HCT116 (cell line): ENCODE data around the gene CHTF8. TPM values are rescaled to one million over a fixed set of nuclear protein-coding genes. Genes with fewer than 3 reads are reported as not detected.
A peak's percentile ranks its signal among the peaks of the same experiment; 100 is the strongest.

Experiments
- ATAC-seq: fragments of 200-7000 bp; cut with Tn5 transposase; 2 replicates; pipeline ENCODE4 v1.9.1; 2020; ENCODE audit warnings: mild to moderate bottlenecking, moderate library complexity
- BruUV-seq: library from RNA; stranded (reverse); fragments of 400-500 nt; replicated peaks from 2 replicates; lab custom pipeline; 2021; lab: Mats Ljungman, UMichigan
- CTCF ChIA-PET: fragments of 300-600 bp; sonication (Branson Sonifier 250); formaldehyde crosslinking; loops from one replicate; lab custom pipeline; 2021; ENCODE audit warnings: antibody characterized with exemption; lab: Charles Lee
- POLR2A ChIA-PET: fragments of 300-600, 350-600 bp; sonication (Branson Sonifier 250); formaldehyde crosslinking; loops from one replicate; lab custom pipeline; 2021; ENCODE audit warnings: antibody characterized with exemption; lab: Charles Lee
- RAD21 ChIA-PET, 2 experiments: fragments of 300-600 bp; sonication (Branson Sonifier 250); formaldehyde crosslinking; loops; one replicate each; lab custom pipeline; 2023; ENCODE audit warnings: low total read pairs in 2 of 2; ENCODE audit not compliant: uncharacterized antibody in 2 of 2, unreplicated experiment in 2 of 2, low non-redundant PET in 1 of 2; lab: Charles Lee
- DNase-seq: peaks from one replicate; pipeline ENCODE4 v3.0.0-alpha.2; 2010; ENCODE audit warnings: low read depth, low spot score
- H2AFZ ChIP-seq: fragments of 200-600 bp; shearing (Covaris generic), sonication (generic); 2 replicates; pipeline ENCODE4 v1.6.1; 2017; ENCODE audit warnings: low read depth, mixed run types, mixed read lengths, antibody characterized with exemption, low read length; ENCODE audit not compliant: poor library complexity, severe bottlenecking
- H3K27ac ChIP-seq: 2 replicates; pipeline ENCODE4 v1.5.1; 2012; ENCODE audit warnings: low read depth, low read length
- H3K27me3 ChIP-seq: fragments of 200-600 bp; sonication (generic); 2 replicates; pipeline ENCODE4 v1.6.1; 2016; ENCODE audit warnings: mixed run types, low read length, mixed read lengths; ENCODE audit not compliant: insufficient read depth
- H3K36me3 ChIP-seq, 2 experiments: fragments of 200-500 bp in 1 of 2; fragments of 200-600 bp in 1 of 2; sonication (Bioruptor generic) in 1 of 2; sonication (generic) in 1 of 2; 2 replicates each; pipeline versions ENCODE4 v1.5.1 to v1.6.1; 2014 to 2016; ENCODE audit warnings: low read length in 2 of 2, inconsistent platforms in 1 of 2, mixed read lengths in 1 of 2, mixed run types in 1 of 2; ENCODE audit not compliant: insufficient read depth in 2 of 2, control insufficient read depth in 1 of 2
- H3K4me1 ChIP-seq, 2 experiments: fragments of 200-600 bp in 1 of 2; sonication (generic) in 1 of 2; 2 replicates each; pipeline versions ENCODE4 v1.5.1 to v1.6.1; 2012 to 2017; ENCODE audit warnings: low read length in 2 of 2, inconsistent platforms in 1 of 2, mild to moderate bottlenecking in 1 of 2, mixed read lengths in 1 of 2, mixed run types in 1 of 2, moderate library complexity in 1 of 2; ENCODE audit not compliant: insufficient read depth in 2 of 2, control insufficient read depth in 1 of 2
- H3K4me2 ChIP-seq: fragments of 200-600 bp; sonication (generic); 2 replicates; pipeline ENCODE4 v1.6.1; 2017; ENCODE audit warnings: mixed run types, low read length, mixed read lengths
- H3K4me3 ChIP-seq, 2 experiments: fragments of 200-600 bp in 1 of 2; sonication (generic) in 1 of 2; replicated peaks in 1 of 2; 2 replicates each; pipeline ENCODE4 v1.5.1; 2011 to 2016; ENCODE audit warnings: low read length in 2 of 2, control low read depth in 1 of 2, low read depth in 1 of 2, mild to moderate bottlenecking in 1 of 2, mixed read lengths in 1 of 2, mixed run types in 1 of 2
- H3K79me2 ChIP-seq: fragments of 200-600 bp; sonication (generic); 2 replicates; pipeline ENCODE4 v1.6.1; 2017; ENCODE audit warnings: mild to moderate bottlenecking, mixed run types, low read length, moderate library complexity, mixed read lengths; ENCODE audit not compliant: insufficient read depth
- H3K9ac ChIP-seq: fragments of 200-600 bp; sonication (generic); 2 replicates; pipeline ENCODE4 v1.6.1; 2016; ENCODE audit warnings: low read length, mixed read lengths
- H3K9me2 ChIP-seq: fragments of 200-600 bp; sonication (generic), shearing (Covaris generic); 2 replicates; pipeline ENCODE4 v1.6.1; 2017; ENCODE audit warnings: mixed run types, mild to moderate bottlenecking, moderate library complexity; ENCODE audit not compliant: insufficient read depth
- H3K9me3 ChIP-seq, 2 experiments: fragments of 200-500 bp in 1 of 2; fragments of 200-600 bp in 1 of 2; sonication (Bioruptor generic) in 1 of 2; sonication (generic) in 1 of 2; 2 replicates each; pipeline ENCODE4 v1.6.1; 2014 to 2017; ENCODE audit warnings: low read length in 2 of 2, mixed read lengths in 2 of 2, inconsistent platforms in 1 of 2, low read depth in 1 of 2, mild to moderate bottlenecking in 1 of 2, mixed run types in 1 of 2, moderate library complexity in 1 of 2; ENCODE audit not compliant: control insufficient read depth in 1 of 2, insufficient read depth in 1 of 2
- H4K20me1 ChIP-seq: fragments of 200-600 bp; sonication (generic), shearing (Covaris generic); 2 replicates; pipeline ENCODE4 v1.6.1; 2017; ENCODE audit warnings: mixed run types, mild to moderate bottlenecking, moderate library complexity; ENCODE audit not compliant: insufficient read depth
- CBX3 ChIP-seq: IDR thresholded peaks from 2 replicates; pipeline ENCODE4 v1.6.1; 2012; ENCODE audit warnings: low read depth
- CEBPB ChIP-seq: IDR thresholded peaks from 2 replicates; pipeline ENCODE4 v1.6.1; 2012; ENCODE audit warnings: low read depth
- EGR1 ChIP-seq: IDR thresholded peaks from 2 replicates; pipeline ENCODE4 v1.6.1; 2012; ENCODE audit warnings: low read depth
- ELF1 ChIP-seq: IDR thresholded peaks from 2 replicates; pipeline ENCODE4 v1.6.1; 2012; ENCODE audit warnings: low read depth, borderline replicate concordance
- EZH2phosphoT487 ChIP-seq: fragments of 200-600 bp; IDR thresholded peaks from 2 replicates; pipeline ENCODE4 v1.6.1; 2018; ENCODE audit warnings: antibody characterized with exemption, borderline replicate concordance
- POLR2A ChIP-seq: IDR thresholded peaks from 2 replicates; pipeline ENCODE4 v1.7.0; 2011; ENCODE audit warnings: borderline replicate concordance; ENCODE audit not compliant: insufficient read depth, insufficient read length; ENCODE audit errors: extremely low read depth
- POLR2AphosphoS5 ChIP-seq: IDR thresholded peaks from 2 replicates; pipeline ENCODE4 v1.6.1; 2011; ENCODE audit warnings: mild to moderate bottlenecking, low read depth, low read length, moderate library complexity
- RAD21 ChIP-seq: IDR thresholded peaks from 2 replicates; pipeline ENCODE4 v1.6.1; 2012; ENCODE audit warnings: low read depth, mild to moderate bottlenecking
- REST ChIP-seq: IDR thresholded peaks from 2 replicates; pipeline ENCODE4 v1.6.1; 2012; ENCODE audit warnings: low read depth
- SIN3A ChIP-seq: IDR thresholded peaks from 2 replicates; pipeline ENCODE4 v1.6.1; 2012; ENCODE audit warnings: low read depth
- TCF7L2 ChIP-seq: IDR thresholded peaks from 2 replicates; pipeline ENCODE4 v1.7.0; 2011; ENCODE audit warnings: borderline replicate concordance, inconsistent platforms; ENCODE audit not compliant: insufficient read depth, insufficient read length; ENCODE audit errors: extremely low read depth
- YY1 ChIP-seq: IDR thresholded peaks from 2 replicates; pipeline ENCODE4 v1.6.1; 2011; ENCODE audit warnings: low read length, low read depth, moderate library complexity, mild to moderate bottlenecking; ENCODE audit not compliant: insufficient replicate concordance; ENCODE audit errors: extremely low read depth
- ZFX ChIP-seq: fragments of 450-650 bp; IDR thresholded peaks from 2 replicates; pipeline ENCODE4 v1.6.1; 2017
- intact Hi-C: fragments of 100-400 bp; cut with micrococcal nuclease; formaldehyde crosslinking; loops from 2 replicates; pipeline ENCODE4 v1.10.0; 2022
- total RNA-seq: library from RNA; stranded (reverse); gene quantifications from one replicate; pipeline ENCODE4 v1.2.1, GENCODE V29; 2021; ENCODE audit not compliant: unreplicated experiment
- TF ChIP-seq, protein P1 (sequence below): IDR thresholded peaks from 2 replicates; pipeline ENCODE4 v1.6.1; 2012
- TF ChIP-seq, protein P2 (sequence below): IDR thresholded peaks from 2 replicates; pipeline ENCODE4 v1.6.1; 2011; ENCODE audit warnings: mild to moderate bottlenecking, low read length, moderate library complexity; ENCODE audit not compliant: insufficient replicate concordance; ENCODE audit errors: extremely low read depth

Gene CHTF8
- total RNA-seq, 1 experiment from 2014 or later, result 184 TPM

DNA sequence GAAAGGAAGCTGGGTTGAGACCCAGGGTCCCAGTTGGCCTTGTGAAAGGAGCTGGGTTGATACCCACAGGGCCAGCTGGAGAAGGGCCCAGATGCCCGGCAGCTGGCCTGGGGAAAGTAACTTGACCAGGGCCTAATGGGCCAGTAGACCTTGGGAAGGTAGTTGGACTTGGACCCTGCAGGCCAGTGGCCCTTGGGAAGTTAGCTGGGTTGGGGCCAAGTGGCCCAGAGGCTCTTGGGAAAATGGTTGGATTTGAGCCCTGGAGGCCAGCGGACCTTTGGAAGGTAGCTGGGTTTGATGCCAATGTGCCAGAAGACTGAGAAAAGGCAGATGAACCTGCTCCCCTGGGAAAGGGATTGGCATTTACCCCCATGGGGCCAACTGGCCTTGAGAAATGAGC is 13.4 kb downstream of the CHTF8 start:
- peaks cover 0 to 8% of the 10 kb centered on the region in 2 experiments; a peak in 2 of 4 replicates for H3K4me1 ChIP-seq
- no TSS peak for BruUV-seq
- RAD21 ChIA-PET, result no interaction called here
- no peak overlapping the region for H3K4me2 ChIP-seq
- no peak overlapping the region for H3K27ac ChIP-seq
- POLR2A ChIA-PET, result interaction anchor here (0.9 kb wide), 1 partner anchor 11 kb away, joined by 3 read pairs; no protein-coding TSS in a partner anchor
- CTCF ChIA-PET, result interaction anchor here (1.0 kb wide), 1 partner anchor 216 kb away, joined by 3 read pairs; no protein-coding TSS in a partner anchor
- H2AFZ ChIP-seq, result no peak overlapping the region
- no peaks in the 10 kb centered on the region for H3K9me2 ChIP-seq
- peaks cover 11% of the 10 kb centered on the region; the same call in 1 of the 2 replicates for H4K20me1 ChIP-seq
- peaks cover 41 to 76% of the 10 kb centered on the region in 2 experiments for H3K36me3 ChIP-seq
- H3K9me3 ChIP-seq, result no peaks in the 10 kb centered on the region
- TF ChIP-seq TCF7L2 (no peak), CBX3 (no peak), POLR2A (no peak), POLR2AphosphoS5 (no peak), RAD21 (no peak)
- TF ChIP-seq, protein P1, sequence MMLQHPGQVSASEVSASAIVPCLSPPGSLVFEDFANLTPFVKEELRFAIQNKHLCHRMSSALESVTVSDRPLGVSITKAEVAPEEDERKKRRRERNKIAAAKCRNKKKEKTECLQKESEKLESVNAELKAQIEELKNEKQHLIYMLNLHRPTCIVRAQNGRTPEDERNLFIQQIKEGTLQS, result no peak
- TF ChIP-seq, all 23 proteins: peak for 0
- intact Hi-C loops, result no loop called here
- no peak overlapping the region for H3K4me3 ChIP-seq
- H3K27me3 ChIP-seq, result no peaks in the 10 kb centered on the region
- no peak overlapping the region for H3K9ac ChIP-seq
- ATAC-seq (peak; percentile 9; the same call in 1 of the 2 replicates), DNase-seq (no peak)
- H3K79me2 ChIP-seq, result peaks cover 55% of the 10 kb centered on the region

DNA sequence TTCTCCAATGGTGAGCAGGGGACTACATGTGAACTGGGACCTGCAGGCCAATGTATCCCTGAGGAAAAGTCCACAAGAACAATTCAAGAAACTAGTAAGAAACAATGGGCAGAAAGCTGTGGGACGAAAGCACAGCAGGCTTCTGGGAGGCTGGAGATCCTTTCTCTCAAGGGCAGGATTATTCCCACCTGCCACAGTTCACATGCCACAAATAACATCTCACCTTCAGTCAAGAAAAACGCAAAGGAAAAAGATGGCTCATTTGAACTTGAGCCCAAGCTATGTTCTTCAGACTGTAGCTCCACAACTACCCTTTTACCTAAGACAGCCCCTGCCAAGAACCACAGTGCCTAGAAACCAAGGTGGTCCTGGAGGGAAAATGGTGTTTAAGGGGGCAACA is 13.9 kb downstream of the CHTF8 start:
- DNase-seq, result no peak
- no peaks in the 10 kb centered on the region for H3K9me3 ChIP-seq
- H3K9me2 ChIP-seq, result no peaks in the 10 kb centered on the region
- no peak overlapping the region for H2AFZ ChIP-seq
- H3K9ac ChIP-seq, result no peak overlapping the region
- H3K36me3 ChIP-seq, result peaks cover 41 to 81% of the 10 kb centered on the region in 2 experiments
- peaks cover 11% of the 10 kb centered on the region; the same call in 1 of the 2 replicates for H4K20me1 ChIP-seq
- H3K4me3 ChIP-seq, result no peak overlapping the region
- BruUV-seq, result TSS peak; percentile 31
- ChIA-PET CTCF (interaction anchor here (1.0 kb wide), 1 partner anchor 215 kb away, joined by 3 read pairs; no protein-coding TSS in a partner anchor), RAD21 (no interaction called here), POLR2A (interaction anchor here (0.6 to 0.9 kb wide), 4 partner anchors 10 to 272 kb away, joined by 3 to 6 read pairs (median 4); no protein-coding TSS in a partner anchor)
- no peak overlapping the region for H3K27ac ChIP-seq
- intact Hi-C loops, result no loop called here
- ATAC-seq, result peak; percentile 7; the same call in 1 of the 2 replicates
- H3K4me2 ChIP-seq, result no peak overlapping the region
- H3K27me3 ChIP-seq, result no peaks in the 10 kb centered on the region
- peaks cover 55% of the 10 kb centered on the region for H3K79me2 ChIP-seq
- H3K4me1 ChIP-seq, result peaks cover 0 to 5% of the 10 kb centered on the region in 2 experiments; a peak in 2 of 4 replicates
- TF ChIP-seq ELF1 (no peak), RAD21 (no peak), EGR1 (no peak), ZFX (no peak), CEBPB (no peak), YY1 (no peak), REST (no peak), EZH2phosphoT487 (no peak), SIN3A (no peak), POLR2A (no peak)
- TF ChIP-seq, protein P2, sequence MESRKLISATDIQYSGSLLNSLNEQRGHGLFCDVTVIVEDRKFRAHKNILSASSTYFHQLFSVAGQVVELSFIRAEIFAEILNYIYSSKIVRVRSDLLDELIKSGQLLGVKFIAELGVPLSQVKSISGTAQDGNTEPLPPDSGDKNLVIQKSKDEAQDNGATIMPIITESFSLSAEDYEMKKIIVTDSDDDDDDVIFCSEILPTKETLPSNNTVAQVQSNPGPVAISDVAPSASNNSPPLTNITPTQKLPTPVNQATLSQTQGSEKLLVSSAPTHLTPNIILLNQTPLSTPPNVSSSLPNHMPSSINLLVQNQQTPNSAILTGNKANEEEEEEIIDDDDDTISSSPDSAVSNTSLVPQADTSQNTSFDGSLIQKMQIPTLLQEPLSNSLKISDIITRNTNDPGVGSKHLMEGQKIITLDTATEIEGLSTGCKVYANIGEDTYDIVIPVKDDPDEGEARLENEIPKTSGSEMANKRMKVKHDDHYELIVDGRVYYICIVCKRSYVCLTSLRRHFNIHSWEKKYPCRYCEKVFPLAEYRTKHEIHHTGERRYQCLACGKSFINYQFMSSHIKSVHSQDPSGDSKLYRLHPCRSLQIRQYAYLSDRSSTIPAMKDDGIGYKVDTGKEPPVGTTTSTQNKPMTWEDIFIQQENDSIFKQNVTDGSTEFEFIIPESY, result no peak
